ENCODE measurements around the gene MCFD2.

MCFD2 gene
- 72.1 to 83.6 reads per million in 2 donors for total RNA-seq

- DNase-seq: no peak
These were observed at the start of gene MCFD2 for GRCh38 chr2:46915281-46915810. TSS of gene MCFD2 (minus strand) at chr2:46915806. CDS start at chr2:46909171, 6,635 bp downstream.

GRCh38 chr2:46964835-46965560 is 49.4 kb upstream of the MCFD2 start:
- no peak for DNase-seq

GRCh38 chr2:46963941-46964673 is 48.5 kb upstream of the MCFD2 start:
- no peak for DNase-seq

- DNase-seq: no peak
These were observed 47.6 kb upstream of the MCFD2 start for GRCh38 chr2:46963210-46963609.

GRCh38 chr2:46962751-46963150 is 47.1 kb upstream of the MCFD2 start:
- DNase-seq: no peak

- no peak for DNase-seq
These were observed 45.0 kb upstream of the MCFD2 start for GRCh38 chr2:46960618-46961017.

- no peak for DNase-seq
These were observed 42.9 kb upstream of the MCFD2 start for GRCh38 chr2:46958431-46959017.

GRCh38 chr2:46956981-46957531 is 41.5 kb upstream of the MCFD2 start:
- no peak for DNase-seq

- DNase-seq: no peak
These were observed 40.2 kb upstream of the MCFD2 start for GRCh38 chr2:46955764-46956163.

GRCh38 chr2:46954951-46955571 is 39.5 kb upstream of the MCFD2 start:
- no peak for DNase-seq

GRCh38 chr2:46952171-46952570 is 36.6 kb upstream of the MCFD2 start:
- DNase-seq: no peak

GRCh38 chr2:46951290-46952064 is 35.9 kb upstream of the MCFD2 start:
- DNase-seq: no peak

GRCh38 chr2:46950314-46950713 is 34.7 kb upstream of the MCFD2 start:
- no peak for DNase-seq

- DNase-seq: no peak
These were observed 32.2 kb upstream of the MCFD2 start for GRCh38 chr2:46947841-46948240.

GRCh38 chr2:46945671-46946070 is 30.1 kb upstream of the MCFD2 start:
- no peak for DNase-seq

GRCh38 chr2:46943881-46944798 is 28.5 kb upstream of the MCFD2 start:
- no peak for DNase-seq

GRCh38 chr2:46942891-46943626 is 27.5 kb upstream of the MCFD2 start:
- DNase-seq: no peak

- peak; percentile 45 for DNase-seq
These were observed 26.5 kb upstream of the MCFD2 start for GRCh38 chr2:46942143-46942526.

- no peak for DNase-seq
These were observed 24.2 kb upstream of the MCFD2 start for GRCh38 chr2:46939626-46940359.
